ENCODE data around the gene PPP6R3. TPM values are rescaled to one million over a fixed set of nuclear protein-coding genes. Genes with fewer than 3 reads are reported as not detected.
"Not testable (repeated sequence)": the region's sequence is repeated elsewhere in the genome, so short reads cannot be mapped to it uniquely, and the experiment has no call there.

Gene PPP6R3
- total and polyA plus RNA-seq, 2 donors = 46.8 to 288 TPM

DNA sequence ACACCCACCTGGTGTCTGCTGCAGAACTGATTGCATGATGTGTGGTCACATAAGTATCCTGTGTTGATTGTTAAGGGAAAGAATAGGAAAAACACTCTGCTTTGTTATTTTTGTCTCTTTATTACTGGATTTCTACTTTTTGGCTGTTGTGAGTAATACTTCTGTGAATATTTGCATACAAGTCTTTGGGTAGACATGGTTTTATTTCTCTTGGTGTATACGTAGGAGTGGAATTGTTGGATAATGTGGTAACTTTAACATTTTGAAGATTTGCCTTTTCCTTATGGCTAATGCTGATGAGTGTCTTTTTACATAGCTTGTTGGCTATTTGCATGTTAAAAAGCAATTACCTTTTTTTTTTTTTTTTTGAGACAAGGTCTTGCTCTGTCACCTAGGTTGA lies 13.1 kb downstream of the PPP6R3 start:
- WGBS = 81% methylated on average over 1 of the region's 1 CpG
- Histone ChIP-seq H3K36me3 (ENCODE audit: insufficient read depth) (no peaks in the 10 kb centered on the region), H3K27ac (ENCODE audit: low read depth) (no peak overlapping the region)

DNA sequence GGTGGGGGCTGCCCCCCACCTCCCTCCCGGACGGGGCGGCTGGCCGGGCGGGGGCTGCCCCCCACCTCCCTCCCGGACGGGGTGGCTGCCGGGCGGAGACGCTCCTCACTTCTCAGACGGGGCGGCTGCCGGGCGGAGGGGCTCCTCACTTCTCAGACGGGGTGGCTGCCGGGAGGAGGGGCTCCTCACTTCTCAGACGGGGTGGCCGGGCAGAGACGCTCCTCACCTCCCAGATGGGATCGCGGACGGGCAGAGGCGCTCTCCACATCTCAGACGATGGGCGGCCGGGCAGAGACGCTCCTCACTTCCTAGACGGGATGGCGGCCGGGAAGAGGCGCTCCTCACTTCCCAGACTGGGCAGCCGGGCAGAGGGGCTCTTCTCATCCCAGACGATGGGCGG lies 15.1 kb downstream of the PPP6R3 start:
- H3K36me3 ChIP-seq (ENCODE audit: insufficient read depth); DNase-seq (ENCODE audit: extremely low spot score); H3K4me1 ChIP-seq (ENCODE audit: insufficient read depth); H3K4me3 ChIP-seq (ENCODE audit: low read depth, low read length); H3K27ac ChIP-seq (ENCODE audit: low read depth): not testable (repeated sequence)
- 93% methylated on average over 34 of the region's 34 CpGs for WGBS

More for the DNA sequence above, 13.1 kb downstream of the PPP6R3 start:
- Histone ChIP-seq H3K4me3 (ENCODE audit: low read depth, low read length) (no peak overlapping the region), H3K4me1 (ENCODE audit: insufficient read depth) (peaks cover 8% of the 10 kb centered on the region)
- DNase-seq (ENCODE audit: extremely low spot score) = no peak

DNA sequence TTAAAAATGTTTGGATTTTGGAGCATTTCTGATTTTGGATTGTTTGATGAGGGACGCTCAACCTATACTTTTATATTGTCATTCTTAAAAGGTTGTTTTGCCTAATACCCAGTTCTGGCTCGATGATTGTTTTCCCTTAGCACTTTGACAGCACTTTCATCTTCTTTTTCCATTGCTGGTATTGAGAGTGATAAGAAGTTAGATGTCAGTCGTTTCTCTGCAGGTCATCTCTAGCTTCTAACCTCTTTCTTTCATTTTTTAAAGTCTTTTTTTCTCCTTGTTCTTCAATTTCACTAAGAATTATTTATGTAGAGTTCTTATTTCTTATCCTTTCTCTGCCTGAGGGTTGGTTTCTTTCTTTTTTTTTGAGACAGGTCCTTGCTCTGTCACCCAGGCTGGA lies 18.8 kb downstream of the PPP6R3 start:
- peaks cover 4% of the 10 kb centered on the region for H3K4me1 ChIP-seq (ENCODE audit: insufficient read depth)

GRCh38 chr11:68480193-68480592 lies 19.6 kb downstream of the PPP6R3 start:
- Histone ChIP-seq H3K36me3 (ENCODE audit: insufficient read depth) (no peaks in the 10 kb centered on the region), H3K4me3 (ENCODE audit: low read depth, low read length) (no peak overlapping the region), H3K4me1 (ENCODE audit: insufficient read depth) (peaks cover 4% of the 10 kb centered on the region), H3K27ac (ENCODE audit: low read depth) (no peak overlapping the region)
- no peak for DNase-seq (ENCODE audit: extremely low spot score)
- WGBS = 56% methylated on average over 2 of the region's 2 CpGs

More for the DNA sequence above, 18.8 kb downstream of the PPP6R3 start:
- H3K27ac ChIP-seq (ENCODE audit: low read depth) = no peak overlapping the region
- no peak for DNase-seq (ENCODE audit: extremely low spot score)
- no peak overlapping the region for H3K4me3 ChIP-seq (ENCODE audit: low read depth, low read length)
- WGBS = 89% methylated on average over 3 of the region's 3 CpGs
- H3K36me3 ChIP-seq (ENCODE audit: insufficient read depth) = no peaks in the 10 kb centered on the region

DNA sequence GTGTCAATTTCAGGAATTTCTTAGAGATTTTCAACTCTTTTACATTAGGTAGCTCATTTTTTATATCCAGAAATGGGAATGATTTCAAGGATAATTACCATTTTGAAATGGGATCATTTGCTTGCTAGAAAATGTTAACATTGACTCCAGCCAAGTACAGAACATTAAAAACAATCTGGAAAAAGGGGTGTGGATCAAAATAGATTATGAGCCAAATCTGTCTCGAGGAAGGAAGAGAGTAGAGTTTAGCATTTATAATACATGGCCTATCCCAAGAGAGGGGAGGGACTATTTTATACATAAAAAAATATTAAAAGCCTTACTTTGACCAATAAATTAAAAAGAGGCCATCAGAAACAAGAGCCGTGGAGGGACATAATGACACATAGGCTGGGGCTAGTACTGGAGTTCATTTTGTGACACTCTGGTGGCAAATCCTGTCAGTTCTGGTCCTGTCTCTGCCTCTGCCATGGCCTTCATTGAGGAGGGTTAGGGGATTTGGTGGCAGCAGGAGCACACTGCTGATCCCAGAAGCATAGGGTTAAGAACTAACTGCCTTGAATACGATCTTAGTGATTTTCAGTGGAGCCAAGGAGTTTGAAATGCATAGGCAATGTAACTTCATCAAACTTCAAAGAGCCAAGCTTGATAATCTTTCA lies 20.4 kb downstream of the PPP6R3 start:
- peak overlapping the region; percentile 83 for H3K27ac ChIP-seq (ENCODE audit: low read depth)
- WGBS = 19% methylated on average over 3 of the region's 3 CpGs
- DNase-seq (ENCODE audit: extremely low spot score) = no peak
- H3K36me3 ChIP-seq (ENCODE audit: insufficient read depth) = no peaks in the 10 kb centered on the region
- peaks cover 4% of the 10 kb centered on the region for H3K4me1 ChIP-seq (ENCODE audit: insufficient read depth)
- H3K4me3 ChIP-seq (ENCODE audit: low read depth, low read length) = no peak overlapping the region

GRCh38 chr11:68481579-68482240 lies 21.2 kb downstream of the PPP6R3 start:
- H3K36me3 ChIP-seq (ENCODE audit: insufficient read depth) = no peaks in the 10 kb centered on the region
- 77% methylated on average over 6 of the region's 6 CpGs for WGBS
- no peak for DNase-seq (ENCODE audit: extremely low spot score)
- H3K4me3 ChIP-seq (ENCODE audit: low read depth, low read length) = no peak overlapping the region
- peaks cover 4% of the 10 kb centered on the region for H3K4me1 ChIP-seq (ENCODE audit: insufficient read depth)
- peak overlapping the region; percentile 62 for H3K27ac ChIP-seq (ENCODE audit: low read depth)

DNA sequence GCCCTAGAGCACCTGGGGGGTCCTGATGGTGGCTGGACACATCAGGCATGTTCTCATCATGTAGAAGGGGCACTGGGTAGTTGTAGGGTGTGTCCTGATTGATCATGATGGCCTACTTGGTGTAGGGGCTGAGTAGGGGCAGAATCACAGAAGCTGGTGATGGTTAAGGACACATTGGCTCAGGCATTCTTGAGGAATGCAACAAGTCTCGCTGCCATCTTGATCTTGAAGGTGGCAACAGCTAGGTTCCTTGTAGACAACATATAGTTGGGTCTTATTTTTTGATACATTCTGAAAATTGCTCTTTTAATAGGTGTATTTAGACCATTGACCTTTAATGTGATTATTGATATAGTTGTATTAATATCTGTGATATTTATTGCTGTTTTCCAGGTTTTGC lies 28.1 kb downstream of the PPP6R3 start:
- Histone ChIP-seq H3K27ac (ENCODE audit: low read depth) (no peak overlapping the region), H3K4me1 (ENCODE audit: insufficient read depth) (peaks cover 2% of the 10 kb centered on the region), H3K4me3 (ENCODE audit: low read depth, low read length) (no peak overlapping the region), H3K36me3 (ENCODE audit: insufficient read depth) (no peaks in the 10 kb centered on the region)
- no peak for DNase-seq (ENCODE audit: extremely low spot score)
- 98% methylated on average over 1 of the region's 1 CpG for WGBS

- H3K4me1 ChIP-seq (ENCODE audit: insufficient read depth) = no peaks in the 10 kb centered on the region
Measured at GRCh38 chr11:68495220-68495729, 34.7 kb downstream of the PPP6R3 start.

GRCh38 chr11:68495872-68496271 lies 35.3 kb downstream of the PPP6R3 start:
- H3K4me1 ChIP-seq (ENCODE audit: insufficient read depth) = no peaks in the 10 kb centered on the region
- no peak overlapping the region for H3K27ac ChIP-seq (ENCODE audit: low read depth)
- no peaks in the 10 kb centered on the region for H3K36me3 ChIP-seq (ENCODE audit: insufficient read depth)
- no peak overlapping the region for H3K4me3 ChIP-seq (ENCODE audit: low read depth, low read length)
- DNase-seq (ENCODE audit: extremely low spot score) = no peak
- WGBS = 97% methylated on average over 3 of the region's 3 CpGs

More at GRCh38 chr11:68495220-68495729, 34.7 kb downstream of the PPP6R3 start:
- no peak for DNase-seq (ENCODE audit: extremely low spot score)
- Histone ChIP-seq H3K27ac (ENCODE audit: low read depth) (no peak overlapping the region), H3K4me3 (ENCODE audit: low read depth, low read length) (no peak overlapping the region), H3K36me3 (ENCODE audit: insufficient read depth) (no peaks in the 10 kb centered on the region)
- WGBS = 71% methylated on average over 3 of the region's 3 CpGs

GRCh38 chr11:68497761-68498160 lies 37.2 kb downstream of the PPP6R3 start:
- no peaks in the 10 kb centered on the region for H3K36me3 ChIP-seq (ENCODE audit: insufficient read depth)
- H3K4me3 ChIP-seq (ENCODE audit: low read depth, low read length) = no peak overlapping the region
- H3K27ac ChIP-seq (ENCODE audit: low read depth) = no peak overlapping the region
- no peak for DNase-seq (ENCODE audit: extremely low spot score)
- no peaks in the 10 kb centered on the region for H3K4me1 ChIP-seq (ENCODE audit: insufficient read depth)
- 61% methylated on average over 2 of the region's 2 CpGs for WGBS

- Histone ChIP-seq H3K27ac (ENCODE audit: low read depth) (no peak overlapping the region), H3K36me3 (ENCODE audit: insufficient read depth) (no peaks in the 10 kb centered on the region), H3K4me3 (ENCODE audit: low read depth, low read length) (no peak overlapping the region), H3K4me1 (ENCODE audit: insufficient read depth) (peaks cover 2% of the 10 kb centered on the region)
- no peak for DNase-seq (ENCODE audit: extremely low spot score)
- 24% methylated on average over 2 of the region's 2 CpGs for WGBS
Measured at GRCh38 chr11:68498321-68498720, 37.8 kb downstream of the PPP6R3 start.

DNA sequence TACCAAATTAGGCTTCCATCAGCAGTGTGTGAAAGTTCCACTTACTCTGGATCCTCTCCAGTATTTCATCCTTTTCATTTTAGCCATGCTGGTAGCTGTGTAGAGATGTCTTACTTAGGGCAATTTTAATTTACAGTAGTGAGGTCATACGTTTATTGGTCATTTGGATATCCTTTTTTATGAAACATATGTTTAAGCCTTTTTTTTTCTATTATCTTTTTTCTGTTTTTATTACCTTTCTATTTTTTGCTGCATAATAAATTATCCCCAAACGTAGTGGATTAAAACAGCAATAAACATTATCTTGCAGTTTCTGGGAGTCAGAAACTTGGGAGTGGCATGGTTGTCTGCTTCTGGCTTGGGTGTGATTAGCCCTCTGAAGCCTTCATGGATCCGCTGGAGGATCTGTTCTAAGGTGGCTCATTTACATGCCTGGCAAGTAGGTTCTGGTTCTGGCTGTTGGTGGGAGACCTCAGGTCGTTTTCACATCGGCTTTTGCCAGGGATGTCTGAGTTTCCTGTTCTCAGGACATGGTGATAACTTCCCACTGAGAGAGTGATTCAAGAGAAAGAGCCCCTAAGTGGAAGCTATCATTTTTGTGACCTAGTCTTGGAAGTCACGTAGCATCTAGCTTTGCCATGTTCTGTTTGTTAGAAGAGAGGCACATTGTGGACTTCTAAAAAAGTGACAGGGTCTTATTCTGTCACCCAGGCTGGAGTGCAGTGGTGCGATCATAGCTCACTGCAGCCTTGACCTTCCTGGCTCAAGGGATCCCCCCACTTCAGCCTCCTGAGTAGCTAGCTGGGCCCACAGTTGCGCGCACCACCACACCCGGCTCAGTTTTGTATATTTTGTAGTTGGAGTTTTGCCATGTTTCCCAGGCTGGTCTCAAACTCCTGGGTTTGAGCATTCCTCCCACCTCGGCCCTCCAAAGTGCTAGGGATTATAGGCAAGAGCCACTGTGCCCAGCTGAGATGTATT lies 38.6 kb downstream of the PPP6R3 start:
- 40% methylated on average over 11 of the region's 11 CpGs for WGBS
- no peak overlapping the region for H3K4me3 ChIP-seq (ENCODE audit: low read depth, low read length)
- no peak for DNase-seq (ENCODE audit: extremely low spot score)
- H3K27ac ChIP-seq (ENCODE audit: low read depth) = peak overlapping the region; percentile 51
- peaks cover 4% of the 10 kb centered on the region for H3K4me1 ChIP-seq (ENCODE audit: insufficient read depth)
- no peaks in the 10 kb centered on the region for H3K36me3 ChIP-seq (ENCODE audit: insufficient read depth)

DNA sequence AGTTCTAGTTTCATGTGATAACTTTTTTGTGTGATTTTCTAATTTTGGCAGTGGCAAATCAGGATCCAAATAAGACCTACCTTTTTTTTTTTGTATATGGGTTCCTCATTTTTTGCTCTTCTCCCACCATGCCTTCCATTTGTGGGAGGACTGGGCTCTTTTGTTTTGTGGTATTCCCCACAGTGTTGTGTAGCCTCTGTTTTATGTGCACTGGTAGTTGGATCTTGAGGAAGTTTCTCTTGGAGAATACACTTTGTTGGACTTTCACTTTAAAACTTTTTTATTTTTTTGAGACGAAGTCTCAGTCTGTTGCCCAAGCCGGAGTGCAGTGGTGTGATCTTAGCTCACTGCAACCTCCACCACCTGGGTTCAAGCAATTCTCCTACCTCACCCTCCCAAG lies 39.7 kb downstream of the PPP6R3 start:
- H3K4me1 ChIP-seq (ENCODE audit: insufficient read depth) = peaks cover 4% of the 10 kb centered on the region
- H3K4me3 ChIP-seq (ENCODE audit: low read depth, low read length) = no peak overlapping the region

More for the DNA sequence above, 39.7 kb downstream of the PPP6R3 start:
- 78% methylated on average over 2 of the region's 2 CpGs for WGBS
- H3K27ac ChIP-seq (ENCODE audit: low read depth) = no peak overlapping the region
- no peaks in the 10 kb centered on the region for H3K36me3 ChIP-seq (ENCODE audit: insufficient read depth)
- DNase-seq (ENCODE audit: extremely low spot score) = no peak

Data from urinary bladder (tissue), 4 donors.